Gastroesophageal sphincter (tissue), 3 donors: Measurements from ENCODE around the gene RAB3C.

Experiments used
- EP300 ChIP-seq: sonication (generic); formaldehyde crosslinking; IDR thresholded peaks from one replicate; pipeline ENCODE4 v1.6.1; 2017; ENCODE audit warnings: antibody characterized with exemption, mild to moderate bottlenecking
- POLR2A ChIP-seq, 2 donors: fragments of 450-650 bp; IDR thresholded peaks; one replicate each; pipeline ENCODE4 v1.6.1; 2017; ENCODE audit warnings: antibody characterized with exemption in 2 of 2, mild to moderate bottlenecking in 2 of 2, moderate library complexity in 1 of 2
- POLR2AphosphoS5 ChIP-seq: sonication (generic); formaldehyde crosslinking; IDR thresholded peaks from one replicate; pipeline ENCODE4 v1.6.1; 2017; ENCODE audit warnings: antibody characterized with exemption
- TF ChIP-seq, protein P1 (sequence below), 4 experiments: fragments of 200-600 bp in 2 of 4; fragments of 450-650 bp in 2 of 4; sonication (generic) in 1 of 4; IDR thresholded peaks; one replicate each; pipeline ENCODE4 v1.5.1; 2017 to 2019; ENCODE audit warnings: antibody characterized with exemption in 4 of 4, mild to moderate bottlenecking in 2 of 4, moderate library complexity in 2 of 4

DNA sequence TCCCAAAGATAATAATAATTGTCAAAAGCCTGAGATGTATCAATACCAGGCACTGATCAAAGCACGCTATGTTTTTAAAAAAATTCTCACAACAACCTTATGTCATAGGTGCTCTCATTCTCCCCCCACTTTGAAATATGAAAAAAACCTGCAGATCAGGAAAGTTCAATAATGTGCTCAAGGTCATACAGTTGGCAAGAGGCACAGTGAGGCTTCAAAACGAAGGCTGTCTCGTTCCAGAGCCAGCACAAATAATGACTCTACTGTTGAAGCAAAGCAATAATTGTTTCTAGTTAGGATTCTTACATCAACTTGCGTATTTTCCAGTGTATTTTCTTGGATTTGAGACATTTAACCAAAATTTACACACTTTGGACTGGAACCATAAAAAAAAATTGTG is 88.3 kb downstream of the RAB3C start:
- TF ChIP-seq POLR2AphosphoS5 (no peak), POLR2A (IDR thresholded peaks at IDR 0.05) (no peak), EP300 (no peak)
- TF ChIP-seq, protein P1, sequence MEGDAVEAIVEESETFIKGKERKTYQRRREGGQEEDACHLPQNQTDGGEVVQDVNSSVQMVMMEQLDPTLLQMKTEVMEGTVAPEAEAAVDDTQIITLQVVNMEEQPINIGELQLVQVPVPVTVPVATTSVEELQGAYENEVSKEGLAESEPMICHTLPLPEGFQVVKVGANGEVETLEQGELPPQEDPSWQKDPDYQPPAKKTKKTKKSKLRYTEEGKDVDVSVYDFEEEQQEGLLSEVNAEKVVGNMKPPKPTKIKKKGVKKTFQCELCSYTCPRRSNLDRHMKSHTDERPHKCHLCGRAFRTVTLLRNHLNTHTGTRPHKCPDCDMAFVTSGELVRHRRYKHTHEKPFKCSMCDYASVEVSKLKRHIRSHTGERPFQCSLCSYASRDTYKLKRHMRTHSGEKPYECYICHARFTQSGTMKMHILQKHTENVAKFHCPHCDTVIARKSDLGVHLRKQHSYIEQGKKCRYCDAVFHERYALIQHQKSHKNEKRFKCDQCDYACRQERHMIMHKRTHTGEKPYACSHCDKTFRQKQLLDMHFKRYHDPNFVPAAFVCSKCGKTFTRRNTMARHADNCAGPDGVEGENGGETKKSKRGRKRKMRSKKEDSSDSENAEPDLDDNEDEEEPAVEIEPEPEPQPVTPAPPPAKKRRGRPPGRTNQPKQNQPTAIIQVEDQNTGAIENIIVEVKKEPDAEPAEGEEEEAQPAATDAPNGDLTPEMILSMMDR (IDR thresholded peaks at IDR 0.05): no peak
